HG03103 (cell line): Measurements from ENCODE around the gene ZNF385C.

ENCODE experiments used
- ATAC-seq: cut with Tn5 transposase; IDR thresholded peaks from one replicate; pipeline ENCODE4 v1.9.1; 2021; ENCODE audit warnings: low read depth; ENCODE audit not compliant: unreplicated experiment

ZNF385C gene

DNA sequence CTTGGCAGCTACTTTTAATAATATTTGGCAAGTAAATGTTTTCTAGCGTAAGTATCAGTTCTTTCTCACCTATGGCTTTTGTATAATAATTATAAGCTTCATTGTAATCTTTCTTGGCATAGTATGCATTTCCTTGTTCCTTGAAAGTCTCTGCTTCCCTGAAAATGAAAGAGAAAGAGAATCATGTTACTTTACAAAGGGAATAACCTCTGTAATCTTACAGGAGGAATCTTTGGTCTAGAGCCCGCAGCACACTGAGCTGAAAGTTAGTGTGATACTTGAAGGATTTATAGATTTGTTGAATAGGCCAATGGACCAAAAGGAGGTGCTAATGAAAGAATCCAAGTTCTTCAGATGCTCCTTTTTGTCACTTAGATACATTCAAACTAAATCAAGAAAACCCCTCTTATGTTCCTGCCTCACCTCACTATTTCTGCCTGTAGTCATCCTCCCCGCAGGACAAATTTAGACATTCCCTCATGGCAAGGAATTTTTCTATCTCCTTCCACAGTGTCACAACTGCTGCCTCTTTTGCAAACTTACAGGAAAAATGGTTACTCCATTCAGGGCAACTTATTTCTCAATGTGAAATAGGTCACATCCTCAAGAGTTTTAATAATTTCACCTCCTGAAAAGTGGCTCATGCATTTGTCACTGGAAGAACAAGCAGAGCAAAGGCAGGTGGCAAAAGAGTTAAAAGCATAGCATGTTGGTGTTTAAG is 97.7 kb downstream of the ZNF385C start:
- no peak for ATAC-seq

DNA sequence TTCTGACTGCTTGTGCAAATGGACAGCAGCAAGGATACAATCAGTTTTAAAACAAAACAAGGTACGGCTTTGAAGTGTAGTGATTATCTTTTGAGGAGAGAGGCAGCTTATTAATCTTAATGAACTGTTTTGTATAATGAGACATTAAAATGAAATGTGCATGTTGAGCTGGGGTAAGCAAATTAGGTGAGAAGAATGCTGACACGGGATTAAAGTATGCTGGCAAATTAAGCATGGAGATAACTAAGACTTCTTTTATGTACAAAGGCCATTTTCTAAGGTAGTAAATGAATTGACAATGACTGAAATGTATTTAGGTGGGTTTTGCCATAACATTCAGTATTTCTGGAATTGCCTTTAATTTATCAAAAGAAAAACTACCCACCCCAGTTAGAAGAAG is 99.8 kb downstream of the ZNF385C start:
- no peak for ATAC-seq

DNA sequence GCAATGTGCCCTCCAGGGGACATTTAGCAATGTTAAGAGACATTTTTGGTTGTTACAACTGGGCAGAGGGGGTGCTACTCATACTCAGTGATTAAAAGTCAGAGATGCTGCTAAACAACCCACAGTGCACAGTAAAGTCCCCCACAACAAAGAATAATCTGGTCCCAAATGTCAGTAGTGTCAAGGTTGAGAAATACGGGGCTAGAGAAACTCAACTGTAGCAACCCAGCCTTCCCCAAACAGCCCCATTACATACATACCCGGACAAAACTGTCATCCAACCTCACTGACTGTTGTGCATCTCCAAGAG is 101.5 kb downstream of the ZNF385C start:
- ATAC-seq: no peak

GRCh38 chr17:41992576-41992975 is 105.7 kb downstream of the ZNF385C start:
- no peak for ATAC-seq

GRCh38 chr17:41989702-41990419 is 108.4 kb downstream of the ZNF385C start:
- no peak for ATAC-seq

DNA sequence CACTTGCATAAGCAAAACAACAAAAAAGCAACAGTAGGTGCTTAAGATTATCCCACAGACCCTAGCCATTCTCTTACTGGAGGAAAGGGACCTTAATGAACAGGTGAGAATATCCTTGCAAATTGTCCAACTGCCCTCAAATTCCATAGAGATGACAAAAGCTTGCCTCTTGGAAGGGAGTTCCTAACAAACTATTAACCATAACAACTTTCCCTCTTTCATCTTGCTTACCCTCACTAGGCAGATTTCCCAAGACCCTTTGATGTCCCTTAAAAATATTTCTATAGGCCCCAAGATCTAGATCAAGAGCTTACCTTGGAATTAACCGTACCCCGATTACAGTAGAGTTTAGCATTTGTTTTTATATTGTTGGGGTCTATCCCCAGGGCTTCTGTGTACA is 109.9 kb downstream of the ZNF385C start:
- no peak for ATAC-seq

DNA sequence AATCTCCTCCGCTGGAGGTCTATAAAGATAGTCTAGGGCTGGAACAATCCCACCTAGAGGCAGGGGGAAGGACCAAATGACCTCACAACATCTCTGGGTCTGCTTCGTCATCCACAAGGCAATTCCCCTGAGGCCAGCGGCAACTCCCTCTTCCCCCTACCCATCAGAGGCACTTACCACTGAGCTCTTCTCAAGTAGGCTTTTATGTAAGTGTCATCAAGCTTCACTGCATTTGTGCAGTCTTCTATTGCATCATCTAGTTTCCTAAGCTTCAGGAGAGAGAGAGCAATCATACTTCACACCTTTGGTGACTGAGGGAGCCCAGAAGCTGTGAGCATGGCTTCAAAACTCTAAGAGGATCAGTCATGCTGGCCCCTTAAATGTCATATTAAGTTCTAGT is 110.6 kb downstream of the ZNF385C start:
- ATAC-seq: no peak

DNA sequence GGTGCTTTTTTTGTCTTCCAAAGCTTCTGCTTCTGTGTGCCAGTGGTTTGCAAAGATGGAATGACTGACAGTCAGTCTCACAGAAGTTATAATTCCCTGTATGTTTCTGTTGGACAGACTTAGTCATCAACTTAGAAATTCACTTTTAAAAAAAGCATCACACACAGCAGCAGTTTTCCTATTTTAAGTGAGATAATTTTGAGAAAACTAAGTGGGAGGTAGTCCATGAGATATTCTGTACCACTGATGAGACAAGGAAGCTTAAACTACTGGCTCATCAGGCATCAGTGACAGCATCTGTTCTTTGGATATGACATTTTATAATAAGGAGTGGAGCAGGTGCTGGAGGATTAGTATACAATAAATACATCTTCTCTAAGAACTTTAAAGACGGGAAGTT is 111.6 kb downstream of the ZNF385C start:
- no peak for ATAC-seq

DNA sequence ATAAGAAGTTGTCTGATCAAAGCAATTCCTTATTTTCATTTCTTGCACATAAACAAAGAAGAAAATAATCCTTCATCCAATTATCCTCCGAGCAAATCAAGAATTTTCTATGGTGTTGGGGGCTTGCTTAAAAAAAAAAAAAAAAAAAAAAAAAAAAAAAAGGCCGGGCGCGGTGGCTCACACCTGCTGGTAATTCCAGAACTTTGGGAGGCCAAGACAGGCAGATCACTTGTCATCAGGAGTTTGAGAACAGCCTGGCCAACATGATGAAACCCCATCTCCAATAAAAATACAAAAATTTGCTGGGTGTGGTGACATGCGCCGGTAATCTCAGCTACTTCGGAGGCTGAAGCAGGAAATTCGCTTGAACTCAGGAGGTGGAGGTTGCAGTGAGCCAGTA is 112.4 kb downstream of the ZNF385C start:
- ATAC-seq: no peak

DNA sequence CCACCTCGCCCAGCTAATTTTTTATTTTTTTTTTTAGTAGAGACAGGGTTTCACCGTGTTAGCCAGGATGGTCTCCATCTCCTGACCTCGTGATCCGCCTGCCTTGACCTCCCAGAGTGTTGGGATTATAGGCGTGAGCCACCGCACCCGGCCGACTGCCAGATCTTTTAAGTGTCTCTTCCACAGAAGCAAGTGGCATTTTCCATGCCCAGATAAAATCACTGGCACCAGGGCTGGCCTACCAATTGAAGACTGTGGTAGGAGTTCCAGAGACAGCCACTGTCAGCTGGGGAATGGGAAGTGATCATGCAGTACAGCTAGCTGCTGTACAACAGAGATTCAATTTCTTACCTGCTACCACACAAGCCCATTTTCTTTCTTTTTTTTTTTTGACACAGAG is 113.8 kb downstream of the ZNF385C start:
- ATAC-seq: no peak

DNA sequence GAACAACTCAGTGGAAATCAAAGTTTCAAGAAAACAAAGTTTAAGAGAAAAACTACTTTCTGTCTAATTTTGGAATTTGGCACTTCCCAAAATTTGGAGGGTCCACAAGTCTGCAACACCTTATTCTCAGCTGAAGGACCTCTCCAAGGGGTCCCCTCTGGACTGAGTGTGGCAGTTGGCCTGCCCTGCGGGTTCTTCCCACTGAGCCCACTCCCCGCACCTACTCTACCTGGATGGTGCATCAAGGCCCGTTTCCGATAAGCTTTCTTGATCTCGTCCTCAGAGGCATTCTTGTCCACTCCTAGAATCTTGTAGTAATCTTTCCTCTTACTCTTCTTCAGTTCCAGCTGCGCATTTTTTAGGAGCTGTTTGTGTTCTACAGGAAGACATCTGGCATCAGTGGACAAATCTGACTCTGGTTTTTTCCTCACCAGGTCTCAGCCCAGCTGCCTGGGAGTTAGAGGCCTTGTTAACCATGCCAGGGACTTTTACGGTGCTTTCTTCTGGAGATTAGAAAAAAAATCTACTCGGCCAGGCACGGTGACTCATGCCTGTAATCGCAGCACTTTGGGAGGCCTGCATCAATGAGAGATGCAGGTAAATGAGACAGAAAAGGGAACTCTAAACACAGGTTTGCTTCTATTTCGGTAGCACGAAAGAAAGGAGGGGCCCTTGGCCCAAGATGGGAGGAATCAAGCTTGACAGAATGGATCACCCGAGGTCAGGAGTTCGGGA is 116.1 kb downstream of the ZNF385C start:
- no peak for ATAC-seq

- no peak for ATAC-seq
Observed at GRCh38 chr17:41977991-41978390, 120.3 kb downstream of the ZNF385C start.

GRCh38 chr17:41976142-41976768 is 122.0 kb downstream of the ZNF385C start:
- ATAC-seq: no peak
